ENCODE measurements around the gene KCNS1. TPM values are rescaled to one million over a fixed set of nuclear protein-coding genes. Genes with fewer than 3 reads are reported as not detected.

KCNS1 gene
- total RNA-seq, 1 experiment from 2014 or later = not detected

- RAD21 ChIA-PET (ENCODE audit: low non-redundant PET in 1 of 2, low total read pairs in 2 of 2, uncharacterized antibody in 2 of 2, unreplicated experiment in 2 of 2) = no interaction called here
- Histone ChIP-seq H2AFZ (ENCODE audit: low read depth, low read length, poor library complexity, severe bottlenecking) (no peak overlapping the region), H3K4me2 (ENCODE audit: low read length) (no peak overlapping the region), H3K36me3 (ENCODE audit: control insufficient read depth in 1 of 2, insufficient read depth in 2 of 2, low read length in 2 of 2) (peaks cover 0 to under 1% of the 10 kb centered on the region in 2 experiments; a peak in 1 of 4 replicates), H4K20me1 (ENCODE audit: insufficient read depth) (no peaks in the 10 kb centered on the region), H3K27ac (ENCODE audit: low read depth, low read length) (no peak overlapping the region), H3K4me3 (replicated peaks in 1 of 2; ENCODE audit: low read depth in 1 of 2, low read length in 2 of 2) (no peak overlapping the region), H3K4me1 (ENCODE audit: control insufficient read depth in 1 of 2, insufficient read depth in 2 of 2, low read length in 2 of 2) (no peaks in the 10 kb centered on the region), H3K9ac (ENCODE audit: low read length) (no peak overlapping the region), H3K9me2 (ENCODE audit: insufficient read depth) (no peaks in the 10 kb centered on the region), H3K9me3 (ENCODE audit: control insufficient read depth in 1 of 2, insufficient read depth in 1 of 2, low read depth in 1 of 2, low read length in 2 of 2) (no peaks in the 10 kb centered on the region), H3K27me3 (ENCODE audit: insufficient read depth, low read length) (no peaks in the 10 kb centered on the region), H3K79me2 (ENCODE audit: insufficient read depth, low read length) (no peaks in the 10 kb centered on the region)
- POLR2A ChIA-PET = no interaction called here
- CTCF ChIA-PET = no interaction called here
- no TSS peak for BruUV-seq (replicated peaks)
- intact Hi-C loops (cut with micrococcal nuclease) = no loop called here
- DNase-seq (ENCODE audit: low read depth, low spot score) (no peak), ATAC-seq (no peak)
- TF ChIP-seq YY1 (IDR thresholded peaks at IDR 0.05; ENCODE audit: extremely low read depth, insufficient replicate concordance, low read depth, low read length) (no peak), POLR2AphosphoS5 (IDR thresholded peaks at IDR 0.05; ENCODE audit: low read depth, low read length) (no peak), REST (IDR thresholded peaks at IDR 0.05; ENCODE audit: low read depth) (no peak), MAX (IDR thresholded peaks at IDR 0.05) (no peak), EGR1 (IDR thresholded peaks at IDR 0.05; ENCODE audit: low read depth) (no peak), ATF3 (IDR thresholded peaks at IDR 0.05) (no peak)
Measured at GRCh38 chr20:45087814-45088213, 13.1 kb downstream of the KCNS1 start.

Measured in HCT116 (cell line).